Transverse colon (tissue), 4 donors: Measurements from ENCODE around the gene RNF126. TPM values are rescaled to one million over a fixed set of nuclear protein-coding genes. Genes with fewer than 3 reads are reported as not detected.

Source experiments
- DNase-seq: peaks from one replicate; pipeline ENCODE4 v3.0.0-alpha.2; 2019
- H3K27ac ChIP-seq, 4 donors: fragments of 200-600 bp; sonication (generic); 2 replicates each; pipeline ENCODE4 v1.5.1; 2016 to 2018; ENCODE audit warnings: inconsistent platforms in 4 of 4
- H3K27me3 ChIP-seq: fragments of 200-600 bp; sonication (generic); 2 replicates; pipeline ENCODE4 v1.5.1; 2017; ENCODE audit warnings: inconsistent platforms
- H3K36me3 ChIP-seq, 4 donors: fragments of 200-600 bp; sonication (generic); 2 replicates each; pipeline ENCODE4 v1.5.1; 2017 to 2019; ENCODE audit warnings: inconsistent platforms in 4 of 4
- H3K4me1 ChIP-seq, 4 donors: fragments of 200-600 bp; sonication (generic); 2 replicates each; pipeline ENCODE4 v1.5.1; 2017 to 2020; ENCODE audit warnings: inconsistent platforms in 4 of 4
- H3K4me3 ChIP-seq, 4 donors: fragments of 200-600 bp; sonication (generic); 1 replicate in 1 of 4; 2 replicates in 3 of 4; pipeline versions ENCODE4 v1.5.1 to v1.6.1; 2017 to 2019; ENCODE audit warnings: inconsistent platforms in 4 of 4
- H3K9me3 ChIP-seq, 2 donors: fragments of 200-600 bp; sonication (generic); 2 replicates each; pipeline ENCODE4 v1.5.1; 2017 to 2019; ENCODE audit warnings: inconsistent platforms in 2 of 2
- CTCF ChIP-seq, 5 experiments: fragments of 200-600 bp in 3 of 5; fragments of 450-650 bp in 2 of 5; sonication (generic) in 3 of 5; IDR thresholded peaks; 1 replicate in 2 of 5; 2 replicates in 3 of 5; pipeline ENCODE4 v1.5.1; 2016 to 2017; ENCODE audit warnings: antibody characterized with exemption in 5 of 5, inconsistent platforms in 3 of 5, mild to moderate bottlenecking in 2 of 5, moderate library complexity in 1 of 5
- EP300 ChIP-seq: sonication (generic); formaldehyde crosslinking; IDR thresholded peaks from one replicate; pipeline ENCODE4 v1.6.1; 2017; ENCODE audit warnings: antibody characterized with exemption, low read depth
- POLR2A ChIP-seq: fragments of 450-650 bp; IDR thresholded peaks from one replicate; pipeline ENCODE4 v1.6.1; 2016; ENCODE audit warnings: antibody characterized with exemption, mild to moderate bottlenecking, moderate library complexity
- POLR2AphosphoS5 ChIP-seq, 3 donors: sonication (generic); formaldehyde crosslinking; IDR thresholded peaks; one replicate each; pipeline ENCODE4 v1.6.1; 2016; ENCODE audit warnings: antibody characterized with exemption in 3 of 3
- WGBS, 2 donors: methylation state at CpG; one replicate each; pipeline ENCODE4 v1.1.5; 2018; ENCODE audit warnings: low coverage in 1 of 2; 5-methylcytosine and 5-hydroxymethylcytosine counted together
- in situ Hi-C, 4 donors: fragments of 200-750 bp; cut with MboI; loops; one replicate each; pipeline versions ENCODE4 v1.15.0 to v1.15.1; 2017; ENCODE audit warnings: low sequenced_read_pairs in 3 of 4, low pct_ligation_motif_present in 1 of 4, low pct_unique_long_range_greater_than_20kb in 1 of 4
- intact Hi-C: fragments of 100-400 bp; cut with DNase I; formaldehyde crosslinking; loops from one replicate; pipeline ENCODE4 v1.15.1; 2023; ENCODE audit warnings: low total_unique reads
- total RNA-seq, 4 donors: library from RNA; depleted of rRNA; stranded (reverse); fragments of >200 nt; gene quantifications; one replicate each; pipeline ENCODE4 v1.1.0, GENCODE V29; 2016

The RNF126 gene
- total RNA-seq, 4 donors from 2014 or later: 88.6 to 148 (median 102) TPM

- intact Hi-C loops: no loop called here
- Histone ChIP-seq H3K4me1 (peaks cover 0 to 7% (median 4%) of the 10 kb centered on the region in 4 donors), H3K36me3 (peaks cover 0 to 31% (median 13%) of the 10 kb centered on the region in 4 donors), H3K27me3 (peaks cover 10% of the 10 kb centered on the region), H3K4me3 (no peak overlapping the region), H3K27ac (no peak overlapping the region), H3K9me3 (no peaks in the 10 kb centered on the region)
- in situ Hi-C loops: no loop called here
- WGBS, 2 donors: 91% methylated on average over 15 of the region's 29 CpGs; no CpG with 5 or more reads in 1 of the 2 donors
- DNase-seq: no peak
- TF ChIP-seq POLR2AphosphoS5 (IDR thresholded peaks at IDR 0.05) (no peak), CTCF (IDR thresholded peaks at IDR 0.05) (no peak), POLR2A (no peak), EP300 (no peak)
Observed at GRCh38 chr19:617551-618246, 45.3 kb downstream of the RNF126 start.

- WGBS, 2 donors: 77% methylated on average over 44 of the region's 58 CpGs; no CpG with 5 or more reads in 1 of the 2 donors
- peaks cover 0 to 31% (median 12%) of the 10 kb centered on the region in 4 donors for H3K36me3 ChIP-seq
- no peak for TF ChIP-seq CTCF (IDR thresholded peaks at IDR 0.05)
- no peak for TF ChIP-seq EP300
- TF ChIP-seq POLR2A: no peak
- no peak for TF ChIP-seq POLR2AphosphoS5 (IDR thresholded peaks at IDR 0.05)
- H3K4me1 ChIP-seq: peaks cover 0 to 7% (median 4%) of the 10 kb centered on the region in 4 donors
- H3K4me3 ChIP-seq: no peak overlapping the region
- in situ Hi-C loops: no loop called here
- DNase-seq: no peak
- peaks cover 10% of the 10 kb centered on the region for H3K27me3 ChIP-seq
- H3K27ac ChIP-seq: no peak overlapping the region
- H3K9me3 ChIP-seq: no peaks in the 10 kb centered on the region
- intact Hi-C loops: no loop called here
Observed at GRCh38 chr19:616747-617526, 46.1 kb downstream of the RNF126 start.

GRCh38 chr19:616062-616700 is 46.8 kb downstream of the RNF126 start:
- H3K36me3 ChIP-seq: peaks cover 0 to 29% (median 10%) of the 10 kb centered on the region in 4 donors
- no peak overlapping the region for H3K27ac ChIP-seq
- H3K27me3 ChIP-seq: peaks cover 15% of the 10 kb centered on the region
- in situ Hi-C loops: no loop called here
- H3K4me3 ChIP-seq: no peak overlapping the region
- peaks cover 0 to 9% (median 4%) of the 10 kb centered on the region in 4 donors for H3K4me1 ChIP-seq
- no peaks in the 10 kb centered on the region for H3K9me3 ChIP-seq
- intact Hi-C loops: no loop called here
- DNase-seq: no peak
- TF ChIP-seq POLR2AphosphoS5 (IDR thresholded peaks at IDR 0.05): no peak
- 20% methylated on average over 46 of the region's 97 CpGs; no CpG with 5 or more reads in 1 of the 2 donors for WGBS, 2 donors

DNA sequence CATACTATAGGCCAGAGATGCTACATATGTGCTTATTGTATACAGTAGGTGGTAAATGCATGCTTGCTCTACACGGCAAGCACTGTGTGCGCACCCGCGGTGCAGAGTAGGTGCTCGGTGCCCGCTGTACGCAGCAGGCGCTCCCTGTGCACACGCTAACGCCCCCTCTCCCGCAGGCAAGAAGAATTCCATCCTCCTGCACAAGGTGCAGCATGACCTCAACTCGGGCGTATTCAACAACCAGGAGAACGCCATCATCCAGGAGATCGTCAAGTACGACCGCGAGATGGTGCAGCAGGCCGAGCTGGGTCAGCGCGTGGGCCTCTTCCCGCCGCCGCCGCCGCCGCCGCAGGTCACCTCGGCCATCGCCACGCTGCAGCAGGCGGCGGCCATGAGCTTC is 47.4 kb downstream of the RNF126 start:
- WGBS, 2 donors: 18% methylated on average over 30 of the region's 33 CpGs; no CpG with 5 or more reads in 1 of the 2 donors
- no peaks in the 10 kb centered on the region for H3K9me3 ChIP-seq
- DNase-seq: no peak
- in situ Hi-C loops: no loop called here
- TF ChIP-seq POLR2AphosphoS5 (IDR thresholded peaks at IDR 0.05): no peak
- no peak for TF ChIP-seq CTCF (IDR thresholded peaks at IDR 0.05)
- TF ChIP-seq EP300: no peak
- TF ChIP-seq POLR2A: no peak
- peaks cover 20% of the 10 kb centered on the region for H3K27me3 ChIP-seq
- peaks cover 0 to 14% (median 7%) of the 10 kb centered on the region in 4 donors for H3K4me1 ChIP-seq
- no peak overlapping the region for H3K4me3 ChIP-seq
- peaks cover 0 to 26% (median 10%) of the 10 kb centered on the region in 4 donors for H3K36me3 ChIP-seq
- H3K27ac ChIP-seq: no peak overlapping the region
- intact Hi-C loops: no loop called here
